H1 (cell line): ENCODE results near the gene RNF187. TPM values are rescaled to one million over a fixed set of nuclear protein-coding genes. Genes with fewer than 3 reads are reported as not detected.

Source experiments
- CTCF ChIA-PET: fragments of 300-600 bp; sonication (Branson Sonifier 250); formaldehyde crosslinking; loops from one replicate; lab custom pipeline; 2021; ENCODE audit not compliant: partially characterized antibody; lab: Charles Lee
- POLR2A ChIA-PET: fragments of 300-600 bp; sonication (Branson Sonifier 250); formaldehyde crosslinking; loops from one replicate; lab custom pipeline; 2021; ENCODE audit warnings: inconsistent platforms; ENCODE audit not compliant: partially characterized antibody; lab: Charles Lee
- DNase-seq, 2 experiments: peaks; one replicate each; pipeline versions ENCODE4 v3.0.0 to v3.0.0-alpha.2; 2010 to 2022; ENCODE audit warnings: low spot score in 2 of 2, low read depth in 1 of 2, mixed read lengths in 1 of 2
- FAIRE-seq: peaks from 2 replicates; lab custom pipeline; 2011; peaks lifted over from hg19 to GRCh38; lab: Jason Lieb, UNC
- H2AFZ ChIP-seq: 2 replicates; pipeline ENCODE4 v1.8.1; 2012; ENCODE audit warnings: low read length, inconsistent platforms
- H2AK5ac ChIP-seq: 2 replicates; pipeline ENCODE4 v1.6.1; 2013; ENCODE audit warnings: low read depth, low read length
- H2BK120ac ChIP-seq: replicated peaks from 2 replicates; pipeline ENCODE3; 2013; ENCODE audit warnings: low read depth, low read length, inconsistent platforms
- H2BK12ac ChIP-seq: 2 replicates; pipeline ENCODE4 v1.6.1; 2013; ENCODE audit warnings: low read depth, low read length
- H2BK15ac ChIP-seq: 2 replicates; pipeline ENCODE4 v1.6.1; 2013; ENCODE audit warnings: low read length
- H2BK20ac ChIP-seq: 2 replicates; pipeline ENCODE4 v1.6.1; 2013; ENCODE audit warnings: low read length
- H2BK5ac ChIP-seq: 2 replicates; pipeline ENCODE4 v1.6.1; 2013; ENCODE audit warnings: low read depth, low read length
- H3K14ac ChIP-seq: 2 replicates; pipeline ENCODE4 v1.6.1; 2013; ENCODE audit warnings: inconsistent platforms; ENCODE audit not compliant: insufficient read length
- H3K18ac ChIP-seq: 2 replicates; pipeline ENCODE4 v1.6.1; 2013; ENCODE audit warnings: low read length; ENCODE audit errors: extremely low read depth
- H3K23ac ChIP-seq: 2 replicates; pipeline ENCODE4 v1.6.1; 2013; ENCODE audit warnings: inconsistent platforms; ENCODE audit not compliant: insufficient read length
- H3K23me2 ChIP-seq: 2 replicates; pipeline ENCODE4 v1.6.1; 2013; ENCODE audit warnings: low read depth, low read length
- H3K27ac ChIP-seq: 2 replicates; pipeline ENCODE4 v1.6.1; 2011; ENCODE audit warnings: low read depth, low read length, inconsistent platforms
- H3K27me3 ChIP-seq, 4 experiments: replicated peaks in 1 of 4; 1 replicate in 1 of 4; 2 replicates in 3 of 4; pipeline versions ENCODE4 v1.6.1 to v1.8.1; 2011 to 2013; ENCODE audit warnings: low read length in 3 of 4, mild to moderate bottlenecking in 3 of 4, inconsistent platforms in 2 of 4, mixed read lengths in 2 of 4, moderate library complexity in 1 of 4; ENCODE audit not compliant: control insufficient read depth in 3 of 4, insufficient read depth in 3 of 4; ENCODE audit errors: extremely low read depth in 1 of 4
- H3K36me3 ChIP-seq, 4 experiments: 2 replicates each; pipeline versions ENCODE4 v1.6.1 to v1.8.1; 2011 to 2013; ENCODE audit warnings: mild to moderate bottlenecking in 4 of 4, low read length in 3 of 4, moderate library complexity in 2 of 4, control low read depth in 1 of 4, inconsistent platforms in 1 of 4; ENCODE audit not compliant: insufficient read depth in 4 of 4, control insufficient read depth in 2 of 4
- H3K4ac ChIP-seq: replicated peaks from 2 replicates; pipeline ENCODE3; 2013; ENCODE audit warnings: low read length, low read depth, mixed read lengths, inconsistent platforms; ENCODE audit not compliant: insufficient read length
- H3K4me1 ChIP-seq, 4 experiments: replicated peaks in 1 of 4; 1 replicate in 1 of 4; 2 replicates in 3 of 4; pipeline versions ENCODE4 v1.6.1 to v1.8.1; 2011 to 2013; ENCODE audit warnings: low read length in 3 of 4, inconsistent platforms in 2 of 4, mixed read lengths in 1 of 4; ENCODE audit not compliant: insufficient read depth in 4 of 4, control insufficient read depth in 3 of 4
- H3K4me2 ChIP-seq, 2 experiments: 2 replicates each; pipeline versions ENCODE4 v1.6.1 to v1.8.1; 2011 to 2013; ENCODE audit warnings: low read depth in 2 of 2, low read length in 2 of 2, control low read depth in 1 of 2, inconsistent platforms in 1 of 2, mild to moderate bottlenecking in 1 of 2; ENCODE audit not compliant: insufficient read depth in 1 of 2
- H3K4me3 ChIP-seq, 4 experiments: fragments of 200-600, 300-600 bp in 1 of 4; sonication (generic), shearing (Covaris generic), sonication (Bioruptor Twin) in 1 of 4; 2 replicates each; pipeline versions ENCODE4 v1.5.1 to v1.8.1; 2011 to 2016; ENCODE audit warnings: low read length in 4 of 4, low read depth in 3 of 4, control low read depth in 2 of 4, inconsistent platforms in 2 of 4, mild to moderate bottlenecking in 2 of 4, mixed read lengths in 1 of 4, moderate library complexity in 1 of 4; ENCODE audit not compliant: insufficient read depth in 2 of 4; ENCODE audit errors: extremely low read depth in 1 of 4
- H3K56ac ChIP-seq: replicated peaks from 2 replicates; pipeline ENCODE3; 2013; ENCODE audit warnings: low read depth, mild to moderate bottlenecking, mixed read lengths, low read length, inconsistent platforms; ENCODE audit not compliant: insufficient read length
- H3K79me1 ChIP-seq: 2 replicates; pipeline ENCODE4 v1.6.1; 2013; ENCODE audit warnings: low read depth, low read length, control low read depth
- H3K79me2 ChIP-seq, 2 experiments: 2 replicates each; pipeline versions ENCODE4 v1.6.1 to v1.8.1; 2012 to 2013; ENCODE audit warnings: low read length in 2 of 2, mild to moderate bottlenecking in 2 of 2, inconsistent platforms in 1 of 2; ENCODE audit not compliant: insufficient read depth in 2 of 2, control insufficient read depth in 1 of 2
- H3K9ac ChIP-seq, 4 experiments: replicated peaks in 1 of 4; 1 replicate in 1 of 4; 2 replicates in 3 of 4; pipeline versions ENCODE4 v1.6.1 to v1.8.1; 2011 to 2013; ENCODE audit warnings: low read depth in 3 of 4, low read length in 3 of 4, control low read depth in 2 of 4, mild to moderate bottlenecking in 2 of 4, moderate library complexity in 2 of 4, inconsistent platforms in 1 of 4; ENCODE audit errors: extremely low read depth in 1 of 4
- H3K9me3 ChIP-seq, 2 experiments: 2 replicates each; pipeline versions ENCODE4 v1.6.1 to v1.8.1; 2012 to 2013; ENCODE audit warnings: mild to moderate bottlenecking in 2 of 2, moderate library complexity in 2 of 2, control low read depth in 1 of 2, inconsistent platforms in 1 of 2, low read depth in 1 of 2, low read length in 1 of 2, mixed read lengths in 1 of 2; ENCODE audit not compliant: insufficient read depth in 2 of 2
- H4K20me1 ChIP-seq, 2 experiments: replicated peaks in 1 of 2; 2 replicates each; pipeline versions ENCODE3 to v1.8.1; 2011 to 2013; ENCODE audit warnings: inconsistent platforms in 2 of 2, low read length in 2 of 2, mild to moderate bottlenecking in 1 of 2; ENCODE audit not compliant: insufficient read depth in 2 of 2, control insufficient read depth in 1 of 2
- H4K5ac ChIP-seq: 2 replicates; pipeline ENCODE4 v1.6.1; 2013; ENCODE audit warnings: low read length, low read depth, mixed read lengths, inconsistent platforms; ENCODE audit not compliant: insufficient read length
- H4K8ac ChIP-seq: 2 replicates; pipeline ENCODE4 v1.8.0; 2013; ENCODE audit warnings: mild to moderate bottlenecking, moderate library complexity, low read length, inconsistent platforms; ENCODE audit not compliant: insufficient read depth; ENCODE audit errors: extremely low read depth
- H4K91ac ChIP-seq: replicated peaks from 2 replicates; pipeline ENCODE3; 2013; ENCODE audit warnings: low read length, mixed read lengths, inconsistent platforms; ENCODE audit not compliant: insufficient read length
- EGR1 ChIP-seq: IDR thresholded peaks from 2 replicates; pipeline ENCODE4 v1.6.1; 2011; ENCODE audit warnings: low read depth, low read length, borderline replicate concordance
- GABPA ChIP-seq: IDR thresholded peaks from 2 replicates; pipeline ENCODE4 v1.6.1; 2011; ENCODE audit warnings: mild to moderate bottlenecking, low read length, moderate library complexity, borderline replicate concordance; ENCODE audit not compliant: insufficient read depth
- MAX ChIP-seq: IDR thresholded peaks from 2 replicates; pipeline ENCODE4 v1.6.1; 2012; ENCODE audit warnings: inconsistent platforms
- TAF1 ChIP-seq: IDR thresholded peaks from 2 replicates; pipeline ENCODE4 v1.6.1; 2011; ENCODE audit warnings: mild to moderate bottlenecking, low read depth, low read length
- WGBS, 2 experiments: shearing (Covaris generic) in 1 of 2; methylation state at CpG; one replicate each; pipeline versions ENCODE4 v1.1.6 to v1.1.7; 2013 to 2015; ENCODE audit warnings: low lambda C conversion rate in 2 of 2, mixed read lengths in 2 of 2, inconsistent platforms in 1 of 2, low coverage in 1 of 2, missing lambda C conversion rate in 1 of 2; ENCODE audit not compliant: insufficient replicate concordance in 2 of 2, insufficient coverage in 1 of 2, insufficient read length in 1 of 2; ENCODE audit errors: extremely low coverage in 1 of 2, missing lambda C conversion rate in 1 of 2; 5-methylcytosine and 5-hydroxymethylcytosine counted together
- polyA plus RNA-seq, 7 experiments: library from polyadenylated mRNA; depleted of rRNA in 3 of 7; stranded (reverse) in 5 of 7; unstranded in 2 of 7; fragments of >200 nt in 5 of 7; fragments of 200-250 nt in 2 of 7; gene quantifications; 1 replicate in 5 of 7; 2 replicates in 1 of 7; 4 replicates in 1 of 7; pipeline versions ENCODE4 v1.2.1 to v1.2.3, GENCODE V29; 2011 to 2013; ENCODE audit warnings: missing spikeins in 2 of 7, mixed read lengths in 2 of 7
- total RNA-seq: library from RNA; stranded (reverse); fragmentation: NEBNext Ultra II Directional; extraction: Animal tissue kit (Norgen Biotek cat#: 25700); gene quantifications from 2 replicates; pipeline ENCODE4 v1.2.1, GENCODE V29; 2021

Gene RNF187
- total and polyA plus RNA-seq, 2 of the 8 experiments (the other 6 are each of a cell fraction or from before 2014, with no cell fraction given) = 47.0 to 113 TPM

- Histone ChIP-seq H2BK20ac (no peak overlapping the region), H2BK12ac (no peak overlapping the region), H3K79me1 (no peaks in the 10 kb centered on the region), H3K4me3 (no peak overlapping the region), H3K27me3 (peaks cover 12 to 45% (median 27%) of the 10 kb centered on the region in 4 experiments), H3K27ac (no peak overlapping the region), H3K4me1 (no peaks in the 10 kb centered on the region), H3K9me3 (peaks cover 7 to 35% of the 10 kb centered on the region in 2 experiments; a peak in 3 of 4 replicates), H2BK120ac (no peak overlapping the region)
- ChIA-PET POLR2A (no interaction called here), CTCF (no interaction called here)
- DNase-seq = no peak
- no peak for TF ChIP-seq MAX
- no peak for TF ChIP-seq EGR1
- TF ChIP-seq TAF1 = no peak
- no peak for TF ChIP-seq GABPA
- TF ChIP-seq, all 59 proteins: peak for 0
- no peak overlapping the region for H2AFZ ChIP-seq
- no peak overlapping the region for H3K23ac ChIP-seq
- H3K9ac ChIP-seq = no peak overlapping the region
- H4K5ac ChIP-seq = no peak overlapping the region
- no peak for FAIRE-seq
- no peak overlapping the region for H3K14ac ChIP-seq
- no peak overlapping the region for H2AK5ac ChIP-seq
- H3K79me2 ChIP-seq = no peaks in the 10 kb centered on the region
- no peak overlapping the region for H3K56ac ChIP-seq
- no peak overlapping the region for H3K18ac ChIP-seq
- WGBS, 2 experiments = 75% methylated on average over 3 of the region's 3 CpGs; no CpG with 5 or more reads in 1 of the 2 experiments
- no peak overlapping the region for H2BK15ac ChIP-seq
- no peak overlapping the region for H4K8ac ChIP-seq
- no peak overlapping the region for H3K4ac ChIP-seq
- no peaks in the 10 kb centered on the region for H3K36me3 ChIP-seq
- H3K23me2 ChIP-seq = no peaks in the 10 kb centered on the region
- H3K4me2 ChIP-seq = no peak overlapping the region
- H2BK5ac ChIP-seq = no peak overlapping the region
- H4K91ac ChIP-seq = no peak overlapping the region
- H4K20me1 ChIP-seq = no peaks in the 10 kb centered on the region
Observed at GRCh38 chr1:228530086-228530758, 43.0 kb downstream of the RNF187 start.
